Coronary artery (tissue), 2 donors: ENCODE results near the gene VANGL1.

Source experiments
- DNase-seq: peaks from one replicate; pipeline ENCODE4 v3.0.0-alpha.2; 2017; ENCODE audit warnings: low spot score
- H3K27ac ChIP-seq, 2 donors: fragments of 200-600 bp; sonication (generic); one replicate each; pipeline ENCODE4 v1.5.1; 2016 to 2019
- H3K4me3 ChIP-seq: fragments of 200-600 bp; sonication (generic); 2 replicates; pipeline ENCODE4 v1.5.1; 2016; ENCODE audit warnings: mild to moderate bottlenecking, moderate library complexity
- CTCF ChIP-seq: fragments of 200-600 bp; sonication (generic); IDR thresholded peaks from one replicate; pipeline ENCODE4 v1.5.1; 2019; ENCODE audit warnings: antibody characterized with exemption

Gene VANGL1

GRCh38 chr1:115641762-115642167, at the start of gene VANGL1:
TSS of gene VANGL1 (plus strand) at chr1:115641970. CDS start at chr1:115651414, 9,444 bp downstream.
- no peak for TF ChIP-seq CTCF
- Histone ChIP-seq H3K27ac (peak within 1 kb of the TSS; percentile 25 to 74), H3K4me3 (peak within 1 kb of the TSS; percentile 82)
- peak; percentile 70 for DNase-seq

GRCh38 chr1:115592264-115592663, 49.5 kb upstream of the VANGL1 start:
- TF ChIP-seq CTCF, result no peak
- Histone ChIP-seq H3K27ac (no peak overlapping the region), H3K4me3 (no peak overlapping the region)
- DNase-seq, result no peak

- DNase-seq, result peak; percentile 64
- Histone ChIP-seq H3K27ac (peak overlapping the region in 1 of 2 donors; percentile 5), H3K4me3 (no peak overlapping the region)
- no peak for TF ChIP-seq CTCF
Measured at GRCh38 chr1:115593365-115594259, 48.2 kb upstream of the VANGL1 start.

- Histone ChIP-seq H3K27ac (no peak overlapping the region), H3K4me3 (no peak overlapping the region)
- DNase-seq, result peak; percentile 35
- no peak for TF ChIP-seq CTCF
Measured at GRCh38 chr1:115594600-115594999, 47.2 kb upstream of the VANGL1 start.

- H3K4me3 ChIP-seq, result no peak overlapping the region
- DNase-seq, result peak; percentile 85
- TF ChIP-seq CTCF, result peak; percentile 86
- H3K27ac ChIP-seq, result peak overlapping the region in 1 of 2 donors; percentile 35
Measured at GRCh38 chr1:115595279-115596079, 46.3 kb upstream of the VANGL1 start.

- no peak for TF ChIP-seq CTCF
- no peak overlapping the region for H3K27ac ChIP-seq
- no peak overlapping the region for H3K4me3 ChIP-seq
- no peak for DNase-seq
Measured at GRCh38 chr1:115596080-115596780, 45.5 kb upstream of the VANGL1 start.
